HL-60 (cell line): ENCODE results near the gene CAPN9.
"Not testable (repeated sequence)": the region's sequence is repeated elsewhere in the genome, so short reads cannot be mapped to it uniquely, and the experiment has no call there.

Experiments used
- DNase-seq, 2 experiments: peaks; one replicate each; pipeline ENCODE4 v3.0.0-alpha.2; 2010 to 2020; ENCODE audit warnings: low read depth in 1 of 2, low spot score in 1 of 2
- H3K27ac ChIP-seq: fragments of 250-450 bp; sonication (Bioruptor Pico); replicated peaks from 2 replicates; pipeline ENCODE4 v1.5.1; 2020; ENCODE audit warnings: mild to moderate bottlenecking, moderate library complexity
- H3K27me3 ChIP-seq: fragments of 250-450 bp; sonication (Bioruptor Pico); 2 replicates; pipeline ENCODE4 v1.5.1; 2021; ENCODE audit warnings: mild to moderate bottlenecking, moderate library complexity; ENCODE audit not compliant: insufficient read depth, poor library complexity, severe bottlenecking
- H3K4me3 ChIP-seq: replicated peaks from 2 replicates; pipeline ENCODE4 v1.5.1; 2011; ENCODE audit warnings: mild to moderate bottlenecking, control low read depth, low read length; ENCODE audit not compliant: insufficient read depth
- GABPA ChIP-seq: IDR thresholded peaks from 2 replicates; pipeline ENCODE4 v1.6.1; 2012; ENCODE audit warnings: low read depth
- POLR2AphosphoS5 ChIP-seq: IDR thresholded peaks from 2 replicates; pipeline ENCODE4 v1.6.1; 2012; ENCODE audit warnings: low read depth
- SPI1 ChIP-seq: IDR thresholded peaks from 2 replicates; pipeline ENCODE4 v1.6.1; 2012; ENCODE audit warnings: low read depth, mild to moderate bottlenecking, borderline replicate concordance
- TF ChIP-seq, protein P1 (sequence below): IDR thresholded peaks from one replicate; pipeline ENCODE4 v1.5.1; 2011; ENCODE audit warnings: low read length, control low read depth, inconsistent platforms; ENCODE audit not compliant: insufficient read depth
- TF ChIP-seq, protein P2 (sequence below): IDR thresholded peaks from 2 replicates; pipeline ENCODE4 v1.6.1; 2012; ENCODE audit warnings: low read depth; ENCODE audit not compliant: insufficient replicate concordance

Gene CAPN9

DNA sequence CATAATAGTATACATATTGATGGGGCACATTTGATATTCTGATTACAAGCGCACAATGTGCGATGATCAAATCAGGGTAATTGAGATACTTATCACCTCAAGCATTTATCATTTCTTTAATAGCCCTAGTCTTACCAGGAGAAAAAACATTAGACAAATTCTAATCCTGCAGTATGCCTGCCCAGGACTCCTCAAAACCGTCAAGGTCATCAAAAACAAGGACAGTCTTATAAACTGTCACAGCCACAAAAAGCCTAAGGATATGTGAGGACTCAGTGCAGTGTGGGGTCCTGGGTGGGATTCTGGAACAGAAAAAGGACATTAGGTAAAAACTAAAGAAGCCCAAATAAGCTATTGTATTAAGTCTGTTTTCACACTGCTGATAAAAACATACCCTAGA is 19.1 kb downstream of the CAPN9 start:
- no peaks in the 10 kb centered on the region for H3K27me3 ChIP-seq
- H3K27ac ChIP-seq: no peak overlapping the region
- H3K4me3 ChIP-seq: no peak overlapping the region
- TF ChIP-seq GABPA (no peak), SPI1 (no peak), POLR2AphosphoS5 (no peak)
- TF ChIP-seq, protein P1, sequence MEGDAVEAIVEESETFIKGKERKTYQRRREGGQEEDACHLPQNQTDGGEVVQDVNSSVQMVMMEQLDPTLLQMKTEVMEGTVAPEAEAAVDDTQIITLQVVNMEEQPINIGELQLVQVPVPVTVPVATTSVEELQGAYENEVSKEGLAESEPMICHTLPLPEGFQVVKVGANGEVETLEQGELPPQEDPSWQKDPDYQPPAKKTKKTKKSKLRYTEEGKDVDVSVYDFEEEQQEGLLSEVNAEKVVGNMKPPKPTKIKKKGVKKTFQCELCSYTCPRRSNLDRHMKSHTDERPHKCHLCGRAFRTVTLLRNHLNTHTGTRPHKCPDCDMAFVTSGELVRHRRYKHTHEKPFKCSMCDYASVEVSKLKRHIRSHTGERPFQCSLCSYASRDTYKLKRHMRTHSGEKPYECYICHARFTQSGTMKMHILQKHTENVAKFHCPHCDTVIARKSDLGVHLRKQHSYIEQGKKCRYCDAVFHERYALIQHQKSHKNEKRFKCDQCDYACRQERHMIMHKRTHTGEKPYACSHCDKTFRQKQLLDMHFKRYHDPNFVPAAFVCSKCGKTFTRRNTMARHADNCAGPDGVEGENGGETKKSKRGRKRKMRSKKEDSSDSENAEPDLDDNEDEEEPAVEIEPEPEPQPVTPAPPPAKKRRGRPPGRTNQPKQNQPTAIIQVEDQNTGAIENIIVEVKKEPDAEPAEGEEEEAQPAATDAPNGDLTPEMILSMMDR: no peak
- TF ChIP-seq, protein P2, sequence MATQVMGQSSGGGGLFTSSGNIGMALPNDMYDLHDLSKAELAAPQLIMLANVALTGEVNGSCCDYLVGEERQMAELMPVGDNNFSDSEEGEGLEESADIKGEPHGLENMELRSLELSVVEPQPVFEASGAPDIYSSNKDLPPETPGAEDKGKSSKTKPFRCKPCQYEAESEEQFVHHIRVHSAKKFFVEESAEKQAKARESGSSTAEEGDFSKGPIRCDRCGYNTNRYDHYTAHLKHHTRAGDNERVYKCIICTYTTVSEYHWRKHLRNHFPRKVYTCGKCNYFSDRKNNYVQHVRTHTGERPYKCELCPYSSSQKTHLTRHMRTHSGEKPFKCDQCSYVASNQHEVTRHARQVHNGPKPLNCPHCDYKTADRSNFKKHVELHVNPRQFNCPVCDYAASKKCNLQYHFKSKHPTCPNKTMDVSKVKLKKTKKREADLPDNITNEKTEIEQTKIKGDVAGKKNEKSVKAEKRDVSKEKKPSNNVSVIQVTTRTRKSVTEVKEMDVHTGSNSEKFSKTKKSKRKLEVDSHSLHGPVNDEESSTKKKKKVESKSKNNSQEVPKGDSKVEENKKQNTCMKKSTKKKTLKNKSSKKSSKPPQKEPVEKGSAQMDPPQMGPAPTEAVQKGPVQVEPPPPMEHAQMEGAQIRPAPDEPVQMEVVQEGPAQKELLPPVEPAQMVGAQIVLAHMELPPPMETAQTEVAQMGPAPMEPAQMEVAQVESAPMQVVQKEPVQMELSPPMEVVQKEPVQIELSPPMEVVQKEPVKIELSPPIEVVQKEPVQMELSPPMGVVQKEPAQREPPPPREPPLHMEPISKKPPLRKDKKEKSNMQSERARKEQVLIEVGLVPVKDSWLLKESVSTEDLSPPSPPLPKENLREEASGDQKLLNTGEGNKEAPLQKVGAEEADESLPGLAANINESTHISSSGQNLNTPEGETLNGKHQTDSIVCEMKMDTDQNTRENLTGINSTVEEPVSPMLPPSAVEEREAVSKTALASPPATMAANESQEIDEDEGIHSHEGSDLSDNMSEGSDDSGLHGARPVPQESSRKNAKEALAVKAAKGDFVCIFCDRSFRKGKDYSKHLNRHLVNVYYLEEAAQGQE: no peak
- no peak for DNase-seq

DNA sequence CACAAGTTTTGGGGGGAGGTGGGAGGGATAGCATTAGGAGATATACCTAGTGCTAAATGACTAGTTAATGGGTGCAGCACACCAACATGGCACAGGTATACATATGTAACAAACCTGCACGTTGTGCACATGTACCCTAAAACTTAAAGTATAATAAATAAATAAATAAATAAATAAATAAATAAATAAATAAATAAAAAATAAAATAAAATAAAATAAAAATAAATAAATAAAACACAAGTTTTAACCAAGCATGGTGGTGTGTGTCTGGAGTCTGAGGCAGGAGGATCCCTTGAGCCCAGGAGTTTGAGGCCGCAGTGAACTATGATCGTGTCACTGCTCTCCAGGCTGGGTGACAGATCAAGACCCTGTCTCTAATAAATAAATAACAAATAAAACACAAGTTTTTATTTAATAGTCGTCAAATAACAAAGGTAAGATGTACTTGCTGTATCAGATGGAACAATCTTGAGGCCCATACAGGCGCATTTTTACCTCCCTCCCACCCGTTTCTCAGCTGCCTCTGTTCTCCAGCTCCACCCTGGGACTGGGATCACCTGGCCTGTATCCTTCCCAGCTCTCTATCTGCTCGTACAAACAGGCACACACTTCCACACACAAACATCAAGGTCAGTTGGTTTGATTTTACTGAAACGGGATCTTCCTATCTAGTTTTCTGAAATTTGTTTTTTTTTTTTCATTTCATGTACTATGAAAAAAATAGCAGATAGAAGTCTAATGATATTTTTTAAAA is 20.8 kb downstream of the CAPN9 start:
- DNase-seq, H3K27me3 ChIP-seq, H3K27ac ChIP-seq, H3K4me3 ChIP-seq: not testable (repeated sequence)

DNA sequence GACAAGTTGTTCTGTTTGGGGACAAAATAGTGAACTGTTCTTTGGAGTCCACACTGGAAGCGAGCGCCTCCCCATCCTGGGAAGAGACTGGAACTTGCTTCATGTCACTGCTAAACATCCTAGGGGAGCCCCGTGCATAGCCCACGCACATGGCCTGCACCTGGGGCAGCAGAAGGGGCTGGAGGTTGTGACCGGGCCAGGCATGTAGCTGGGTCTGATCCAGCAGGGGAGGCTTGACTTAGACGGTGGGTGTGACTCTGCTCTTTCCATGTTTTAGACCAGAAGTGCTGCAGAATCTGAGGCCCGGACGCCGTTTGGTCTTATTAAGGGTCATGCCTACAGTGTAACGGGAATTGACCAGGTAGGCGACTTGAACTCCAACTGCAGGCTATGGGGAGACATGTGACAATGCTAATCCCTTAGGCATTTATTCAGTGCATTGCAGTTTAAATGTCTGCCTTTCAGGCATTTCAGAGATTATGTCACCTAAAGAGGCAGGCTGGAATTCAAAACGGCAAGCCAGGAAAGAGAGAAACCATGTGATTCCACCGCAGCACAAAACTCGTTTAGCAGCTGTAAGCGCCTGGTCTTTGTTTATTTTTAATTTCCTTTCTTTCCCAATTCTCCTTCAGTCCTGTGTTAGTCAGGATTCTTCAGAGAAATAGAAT is 21.8 kb downstream of the CAPN9 start:
- Histone ChIP-seq H3K27me3 (no peaks in the 10 kb centered on the region), H3K4me3 (no peak overlapping the region), H3K27ac (no peak overlapping the region)
- no peak for DNase-seq
- no peak for TF ChIP-seq GABPA
- TF ChIP-seq, protein P1: no peak
- TF ChIP-seq, protein P2: no peak
- no peak for TF ChIP-seq POLR2AphosphoS5
- no peak for TF ChIP-seq SPI1

DNA sequence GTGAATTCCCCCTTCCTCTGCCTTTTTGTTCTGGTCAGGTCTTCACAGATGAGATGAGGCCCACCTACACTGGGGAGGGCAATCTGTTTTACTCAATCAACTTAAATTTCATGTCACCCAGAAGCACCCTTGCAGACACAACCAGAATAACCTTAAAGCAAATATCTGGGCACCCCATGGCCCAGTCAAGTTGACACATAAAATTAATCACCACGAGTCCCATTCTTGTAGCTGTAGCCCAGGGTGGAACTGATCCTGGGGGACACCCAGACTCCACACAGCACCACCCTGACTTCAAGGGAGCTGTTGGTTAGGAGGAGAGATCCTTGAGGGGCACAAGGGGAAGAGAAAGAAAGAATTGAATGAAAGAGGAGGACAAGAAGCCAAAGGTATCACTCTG is 23.1 kb downstream of the CAPN9 start:
- no peak overlapping the region for H3K4me3 ChIP-seq
- DNase-seq: no peak
- TF ChIP-seq, protein P1: no peak
- TF ChIP-seq SPI1: no peak
- no peak overlapping the region for H3K27ac ChIP-seq
- no peaks in the 10 kb centered on the region for H3K27me3 ChIP-seq
